HepG2 (cell line): ENCODE results near the gene ZBTB2. TPM values are rescaled to one million over a fixed set of nuclear protein-coding genes. Genes with fewer than 3 reads are reported as not detected.

Source experiments
- CHD2 ChIP-seq: IDR thresholded peaks from 2 replicates; pipeline ENCODE4 v1.6.1; 2011; ENCODE audit warnings: low read depth, low read length, improper control_type of control experiment
- DRAP1 ChIP-seq: IDR thresholded peaks from 2 replicates; pipeline ENCODE4 v1.6.1; 2016; ENCODE audit warnings: missing genetic modification reagents, missing compliant biosample characterization
- FOXM1 ChIP-seq: sonication (generic); formaldehyde crosslinking; IDR thresholded peaks from 2 replicates; pipeline ENCODE4 v1.5.0; 2020; ENCODE audit warnings: missing genetic modification reagents
- GTF2F1 ChIP-seq: fragments of 150-350 bp; IDR thresholded peaks from 2 replicates; pipeline ENCODE4 v1.6.1; 2014; ENCODE audit warnings: low read length
- HDAC1 ChIP-seq: sonication (generic); formaldehyde crosslinking; IDR thresholded peaks from 2 replicates; pipeline ENCODE4 v1.5.1; 2020; ENCODE audit warnings: mild to moderate bottlenecking, missing genetic modification reagents
- KLF6 ChIP-seq: IDR thresholded peaks from 2 replicates; pipeline ENCODE4 v1.8.0; 2016; ENCODE audit warnings: missing biosample characterization, missing genetic modification reagents
- MIER2 ChIP-seq: IDR thresholded peaks from 2 replicates; pipeline ENCODE4 v1.6.1; 2016; ENCODE audit warnings: missing biosample characterization, missing genetic modification reagents
- MXI1 ChIP-seq: IDR thresholded peaks from 3 replicates; pipeline ENCODE4 v1.6.1; 2012; ENCODE audit warnings: low read depth, low read length, inconsistent platforms, borderline replicate concordance
- NR3C1 ChIP-seq: sonication (generic); formaldehyde crosslinking; IDR thresholded peaks from 2 replicates; pipeline ENCODE4 v1.4.0; 2020; ENCODE audit warnings: missing genetic modification reagents
- REXO4 ChIP-seq: sonication (generic); formaldehyde crosslinking; IDR thresholded peaks from 2 replicates; pipeline ENCODE4 v1.8.0; 2022; ENCODE audit warnings: missing genetic modification reagents, mild to moderate bottlenecking, borderline replicate concordance
- SMAD9 ChIP-seq: sonication (generic); formaldehyde crosslinking; IDR thresholded peaks from 2 replicates; pipeline ENCODE4 v1.5.1; 2020; ENCODE audit warnings: mild to moderate bottlenecking, missing genetic modification reagents
- SP5 ChIP-seq: IDR thresholded peaks from 2 replicates; pipeline ENCODE4 v1.6.1; 2016; ENCODE audit warnings: low read depth, borderline replicate concordance
- U2AF1 ChIP-seq: fragments of 200-400 bp; formaldehyde crosslinking; optimal IDR thresholded peaks from 2 replicates; pipeline ENCODE3; 2017; ENCODE audit warnings: mild to moderate bottlenecking, low read depth, low read length
- UBTF ChIP-seq: sonication (generic); formaldehyde crosslinking; IDR thresholded peaks from 2 replicates; pipeline ENCODE4 v1.4.0; 2020; ENCODE audit warnings: mild to moderate bottlenecking, missing genetic modification reagents
- ZFYVE20 ChIP-seq: sonication (generic); formaldehyde crosslinking; IDR thresholded peaks from 2 replicates; pipeline ENCODE4 v1.8.0; 2023; ENCODE audit warnings: low read depth, mild to moderate bottlenecking, moderate library complexity, missing genetic modification reagents, borderline replicate concordance
- ZNF205 ChIP-seq: IDR thresholded peaks from 2 replicates; pipeline ENCODE4 v1.6.1; 2018; ENCODE audit warnings: missing biosample characterization, missing genetic modification reagents
- ZNF264 ChIP-seq: sonication (generic); formaldehyde crosslinking; IDR thresholded peaks from 2 replicates; pipeline ENCODE4 v1.4.0; 2020; ENCODE audit warnings: missing genetic modification reagents
- ZNF44 ChIP-seq: sonication (generic); formaldehyde crosslinking; IDR thresholded peaks from 2 replicates; pipeline ENCODE4 v1.5.1; 2020; ENCODE audit warnings: mild to moderate bottlenecking, missing genetic modification reagents
- ZNF496 ChIP-seq: sonication (generic); formaldehyde crosslinking; IDR thresholded peaks from 2 replicates; pipeline ENCODE4 v1.8.1; 2023; ENCODE audit warnings: mild to moderate bottlenecking, moderate library complexity, missing genetic modification reagents; ENCODE audit not compliant: insufficient replicate concordance
- ZNF615 ChIP-seq: sonication (generic); formaldehyde crosslinking; IDR thresholded peaks from 2 replicates; pipeline ENCODE4 v1.5.0; 2020; ENCODE audit warnings: mild to moderate bottlenecking, missing genetic modification reagents, borderline replicate concordance
- ZNF703 ChIP-seq: sonication (generic); formaldehyde crosslinking; IDR thresholded peaks from 2 replicates; pipeline ENCODE4 v1.5.1; 2020; ENCODE audit warnings: missing genetic modification reagents, mild to moderate bottlenecking, moderate library complexity, borderline replicate concordance
- ZNF75D ChIP-seq: sonication (generic); formaldehyde crosslinking; IDR thresholded peaks from 2 replicates; pipeline ENCODE4 v1.8.1; 2023; ENCODE audit warnings: missing genetic modification reagents, mild to moderate bottlenecking, borderline replicate concordance
- polyA plus RNA-seq, 8 experiments: library from polyadenylated mRNA; depleted of rRNA in 3 of 8; stranded (reverse) in 7 of 8; unstranded in 1 of 8; fragments of >200 nt; fragmentation: Illumina TruSeq in 4 of 8; extraction: Trizol in 4 of 8; gene quantifications; 2 replicates each; pipeline versions ENCODE4 v1.2.1 to v1.2.3, GENCODE V29; 2011 to 2016; ENCODE audit warnings: low read depth in 4 of 8, missing spikeins in 1 of 8, mixed read lengths in 1 of 8; ENCODE audit not compliant: insufficient read depth in 1 of 8
- total RNA-seq, 5 experiments: library from RNA; depleted of rRNA; stranded (reverse); fragments of >200 nt; fragmentation: Illumina TruSeq; extraction: Trizol; gene quantifications; 2 replicates each; pipeline ENCODE4 v1.2.3, GENCODE V29; 2016; ENCODE audit warnings: low read depth in 1 of 5
- TF ChIP-seq, protein P1 (sequence below): sonication (generic); formaldehyde crosslinking; IDR thresholded peaks from 2 replicates; pipeline ENCODE4 v1.4.0; 2020; ENCODE audit warnings: missing genetic modification reagents, borderline replicate concordance

ZBTB2 gene
- total and polyA plus RNA-seq, 2 of the 13 experiments (the other 11 are each of a cell fraction or from before 2014, with no cell fraction given): 15.4 to 22.8 TPM

DNA sequence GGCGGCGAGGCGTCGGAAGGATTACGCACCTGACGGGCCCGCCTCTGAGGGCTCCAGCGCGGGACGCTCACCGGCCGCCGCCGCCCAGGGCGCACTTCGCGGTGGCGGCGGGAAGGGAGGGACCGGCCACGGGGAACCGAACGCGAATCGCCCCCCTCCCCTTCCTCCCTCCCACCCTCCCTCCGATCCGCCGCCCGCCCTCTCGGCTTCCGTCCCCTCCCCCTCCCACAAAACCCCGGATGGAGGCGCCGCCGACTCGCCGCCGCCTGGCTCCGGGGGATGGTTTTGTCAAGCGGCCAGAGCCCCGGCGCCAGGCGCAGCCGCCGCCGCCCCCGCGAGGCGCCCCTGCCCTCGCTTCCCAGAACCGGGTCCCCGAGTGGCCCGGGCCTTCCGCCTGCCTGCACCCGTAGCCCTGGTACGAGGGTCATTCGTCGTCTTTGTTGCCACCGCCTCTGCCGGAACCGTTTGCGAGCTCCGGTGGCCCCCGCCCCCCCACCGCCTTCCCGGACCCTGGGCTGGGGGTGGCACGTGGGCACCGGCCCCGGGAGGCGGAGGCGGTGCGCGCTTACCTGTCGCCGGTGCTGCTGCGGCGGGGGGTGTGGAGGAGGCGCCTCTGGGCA lies 398 bp downstream of the ZBTB2 start (continued):
- TF ChIP-seq ZNF75D (no peak), HDAC1 (CRISPR knock-in tag) (no peak; the same call in 1 of the 2 replicates), ZNF44 (CRISPR knock-in tag) (no peak), ZNF264 (CRISPR knock-in tag) (no peak), ZNF615 (CRISPR knock-in tag) (no peak), NR3C1 (CRISPR knock-in tag) (no peak), ZFYVE20 (CRISPR knock-in tag) (no peak), FOXM1 (CRISPR knock-in tag) (no peak), MIER2 (CRISPR knock-in tag) (no peak), U2AF1 (no peak), REXO4 (no peak), ZNF703 (CRISPR knock-in tag) (no peak), DRAP1 (CRISPR knock-in tag) (no peak), MXI1 (no peak; the same call in 2 of the 3 replicates), CHD2 (no peak), SMAD9 (CRISPR knock-in tag) (no peak), ZNF205 (no peak), UBTF (no peak; the same call in 1 of the 2 replicates), GTF2F1 (no peak), ZNF496 (CRISPR knock-in tag) (no peak), KLF6 (CRISPR knock-in tag) (no peak; the same call in 1 of the 2 replicates), SP5 (CRISPR knock-in tag) (no peak)
- TF ChIP-seq, protein P1, sequence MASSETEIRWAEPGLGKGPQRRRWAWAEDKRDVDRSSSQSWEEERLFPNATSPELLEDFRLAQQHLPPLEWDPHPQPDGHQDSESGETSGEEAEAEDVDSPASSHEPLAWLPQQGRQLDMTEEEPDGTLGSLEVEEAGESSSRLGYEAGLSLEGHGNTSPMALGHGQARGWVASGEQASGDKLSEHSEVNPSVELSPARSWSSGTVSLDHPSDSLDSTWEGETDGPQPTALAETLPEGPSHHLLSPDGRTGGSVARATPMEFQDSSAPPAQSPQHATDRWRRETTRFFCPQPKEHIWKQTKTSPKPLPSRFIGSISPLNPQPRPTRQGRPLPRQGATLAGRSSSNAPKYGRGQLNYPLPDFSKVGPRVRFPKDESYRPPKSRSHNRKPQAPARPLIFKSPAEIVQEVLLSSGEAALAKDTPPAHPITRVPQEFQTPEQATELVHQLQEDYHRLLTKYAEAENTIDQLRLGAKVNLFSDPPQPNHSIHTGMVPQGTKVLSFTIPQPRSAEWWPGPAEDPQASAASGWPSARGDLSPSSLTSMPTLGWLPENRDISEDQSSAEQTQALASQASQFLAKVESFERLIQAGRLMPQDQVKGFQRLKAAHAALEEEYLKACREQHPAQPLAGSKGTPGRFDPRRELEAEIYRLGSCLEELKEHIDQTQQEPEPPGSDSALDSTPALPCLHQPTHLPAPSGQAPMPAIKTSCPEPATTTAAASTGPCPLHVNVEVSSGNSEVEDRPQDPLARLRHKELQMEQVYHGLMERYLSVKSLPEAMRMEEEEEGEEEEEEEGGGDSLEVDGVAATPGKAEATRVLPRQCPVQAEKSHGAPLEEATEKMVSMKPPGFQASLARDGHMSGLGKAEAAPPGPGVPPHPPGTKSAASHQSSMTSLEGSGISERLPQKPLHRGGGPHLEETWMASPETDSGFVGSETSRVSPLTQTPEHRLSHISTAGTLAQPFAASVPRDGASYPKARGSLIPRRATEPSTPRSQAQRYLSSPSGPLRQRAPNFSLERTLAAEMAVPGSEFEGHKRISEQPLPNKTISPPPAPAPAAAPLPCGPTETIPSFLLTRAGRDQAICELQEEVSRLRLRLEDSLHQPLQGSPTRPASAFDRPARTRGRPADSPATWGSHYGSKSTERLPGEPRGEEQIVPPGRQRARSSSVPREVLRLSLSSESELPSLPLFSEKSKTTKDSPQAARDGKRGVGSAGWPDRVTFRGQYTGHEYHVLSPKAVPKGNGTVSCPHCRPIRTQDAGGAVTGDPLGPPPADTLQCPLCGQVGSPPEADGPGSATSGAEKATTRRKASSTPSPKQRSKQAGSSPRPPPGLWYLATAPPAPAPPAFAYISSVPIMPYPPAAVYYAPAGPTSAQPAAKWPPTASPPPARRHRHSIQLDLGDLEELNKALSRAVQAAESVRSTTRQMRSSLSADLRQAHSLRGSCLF (CRISPR knock-in tag): no peak
